NCI-H146 (cell line): ENCODE results near the gene TMPRSS11B.
"Not testable (repeated sequence)": the region's sequence is repeated elsewhere in the genome, so short reads cannot be mapped to it uniquely, and the experiment has no call there.

Source experiments
- DNase-seq: peaks from one replicate; lab custom pipeline; 2025; lab: John Stamatoyannopoulos, UW

Gene TMPRSS11B

DNA sequence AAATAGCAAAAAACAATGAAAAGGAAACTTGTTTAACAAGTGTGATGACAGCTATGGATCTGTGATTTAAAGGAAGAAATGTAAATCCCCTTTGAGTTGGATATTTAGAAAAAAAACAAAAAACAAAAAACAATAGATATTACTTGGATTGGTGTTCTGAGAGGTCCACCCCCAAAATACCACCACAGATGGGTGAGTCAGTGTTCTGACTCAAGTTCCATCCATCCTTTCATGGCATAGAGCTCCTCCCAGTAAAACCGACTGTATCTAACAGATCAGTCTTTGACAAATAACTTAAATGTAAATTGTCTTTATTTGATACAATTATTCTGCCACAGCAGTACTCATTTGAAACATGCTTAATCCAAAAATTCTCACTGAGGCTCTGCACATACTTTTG, 27.4 kb downstream of the TMPRSS11B start:
- DNase-seq: no peak

DNA sequence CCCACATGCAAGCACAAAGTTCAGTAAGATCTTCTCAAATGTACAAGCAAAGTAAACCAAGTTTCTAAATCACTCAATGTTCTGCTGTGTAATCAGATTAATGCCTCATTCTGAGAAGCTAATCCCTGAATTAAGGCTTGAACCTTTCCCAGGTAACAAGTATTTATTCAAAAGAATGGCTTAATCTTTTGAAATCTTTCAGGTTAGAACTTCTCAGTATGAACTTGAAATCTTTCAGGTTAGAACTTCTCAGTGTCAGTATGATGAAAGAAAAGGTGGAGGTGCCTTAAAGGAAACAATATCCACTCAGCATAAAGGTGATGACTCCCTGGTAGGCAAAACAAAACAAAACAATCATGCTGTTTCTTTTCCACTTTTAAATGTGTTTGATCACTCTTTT, 29.0 kb downstream of the TMPRSS11B start:
- DNase-seq: no peak

DNA sequence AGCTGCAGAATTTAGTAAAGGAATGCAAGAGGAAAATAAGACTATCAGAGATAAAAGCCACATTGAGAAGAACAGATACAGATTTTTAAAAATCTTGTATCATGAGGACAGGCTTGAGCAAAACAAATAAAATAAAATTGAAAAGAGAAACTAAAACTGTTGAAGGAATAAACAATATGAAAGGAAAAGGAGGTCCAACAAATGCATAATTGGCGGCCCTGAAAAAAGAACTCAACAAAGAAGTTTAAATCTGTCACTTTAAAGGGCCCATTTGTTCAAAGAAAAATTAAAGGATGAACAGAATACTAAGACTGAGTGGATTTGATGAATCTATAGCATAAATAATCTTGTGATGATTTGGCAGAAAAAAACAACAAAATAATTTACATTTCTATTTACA, 36.5 kb downstream of the TMPRSS11B start:
- no peak for DNase-seq

DNA sequence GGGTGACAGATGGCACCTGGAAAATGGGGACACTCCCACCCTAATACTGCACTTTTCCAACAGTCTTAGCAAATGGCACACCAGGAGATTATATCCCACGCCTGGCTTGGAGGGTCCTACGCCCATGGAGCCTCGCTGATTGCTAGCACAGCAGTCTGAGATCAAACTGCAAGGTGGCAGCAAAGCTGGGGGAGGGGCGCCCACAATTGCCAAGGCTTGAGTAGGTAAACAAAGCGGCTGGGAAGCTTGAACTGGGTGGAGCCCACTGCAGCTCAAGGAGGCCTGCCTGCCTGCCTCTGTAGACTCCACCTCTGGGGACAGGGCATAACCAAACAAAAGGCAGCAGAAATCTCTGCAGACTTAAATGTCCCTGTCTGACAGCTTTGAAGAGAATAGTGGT, 51.2 kb downstream of the TMPRSS11B start:
- DNase-seq: not testable (repeated sequence)

DNA sequence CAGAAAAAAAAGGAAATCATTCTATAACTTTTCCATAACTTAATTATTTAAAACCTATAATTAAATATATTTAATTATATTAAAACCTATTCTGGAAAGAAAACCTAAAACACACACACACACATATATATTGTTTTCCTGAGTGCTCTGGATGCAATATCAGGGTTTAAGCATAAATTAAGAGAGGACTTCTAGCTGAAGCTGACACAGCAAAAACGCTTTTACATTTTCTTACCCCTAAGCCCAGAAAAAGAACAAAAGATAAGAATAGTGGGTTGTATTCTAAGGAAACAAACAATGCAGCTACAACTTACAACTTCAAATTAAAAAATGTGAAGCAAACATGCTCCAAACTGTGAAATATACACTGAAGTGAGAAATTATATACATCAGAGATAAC, 52.3 kb downstream of the TMPRSS11B start:
- DNase-seq: no peak

DNA sequence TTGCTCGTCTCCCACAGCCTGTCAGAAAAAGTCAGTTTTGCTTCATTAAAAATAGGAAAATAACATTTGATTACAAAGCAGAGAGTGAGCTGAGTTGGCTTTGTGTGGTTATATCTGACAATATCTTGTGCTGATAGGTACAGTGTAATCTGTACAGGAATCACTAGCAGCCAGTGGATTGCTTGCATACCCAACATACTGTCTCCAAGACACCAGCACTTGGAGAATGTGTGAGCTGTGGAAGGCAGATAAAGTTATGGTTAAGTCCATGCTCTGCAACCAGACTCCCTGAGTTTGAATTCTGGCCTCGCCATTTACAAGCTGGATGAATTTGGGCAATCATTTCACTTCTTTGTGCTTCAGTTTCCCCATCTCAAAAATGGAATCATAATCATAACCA, 58.3 kb downstream of the TMPRSS11B start:
- DNase-seq: no peak

DNA sequence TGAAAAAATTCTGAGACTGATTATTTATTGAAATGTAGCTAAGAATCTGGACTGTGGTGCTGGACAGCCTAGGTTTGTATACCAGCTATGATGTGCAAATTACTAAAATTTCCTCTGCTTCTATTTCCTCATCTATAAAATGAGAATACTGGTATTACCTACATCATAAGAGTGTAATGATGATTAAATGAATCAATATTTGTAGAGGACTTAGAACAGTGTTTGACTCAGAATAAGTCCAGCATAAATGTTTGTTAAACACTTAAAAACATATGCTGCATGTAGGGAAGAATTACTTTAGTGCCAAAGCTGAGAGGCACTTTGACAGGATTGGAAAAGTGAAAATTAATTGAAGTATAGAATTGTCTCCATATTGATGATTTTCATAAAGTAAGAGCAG, 60.6 kb downstream of the TMPRSS11B start:
- DNase-seq: no peak

DNA sequence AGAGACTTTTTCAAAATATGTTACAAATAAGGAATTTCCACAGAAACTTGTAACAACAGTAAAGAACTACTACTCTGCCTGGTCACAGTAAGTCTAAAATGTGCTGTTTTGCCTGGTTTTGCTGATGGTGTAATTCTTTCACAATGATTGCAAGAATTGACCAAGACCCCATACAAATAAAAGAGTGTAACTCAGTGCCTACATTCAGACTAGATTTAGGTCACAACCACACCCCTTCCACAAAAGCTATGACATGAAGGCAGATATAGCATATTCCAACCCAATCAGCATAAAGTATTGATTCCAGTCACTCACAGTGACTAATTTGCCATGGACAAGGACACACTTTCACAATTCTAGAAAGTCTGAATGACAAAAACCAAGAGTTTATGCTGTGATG, 62.1 kb downstream of the TMPRSS11B start:
- no peak for DNase-seq

DNA sequence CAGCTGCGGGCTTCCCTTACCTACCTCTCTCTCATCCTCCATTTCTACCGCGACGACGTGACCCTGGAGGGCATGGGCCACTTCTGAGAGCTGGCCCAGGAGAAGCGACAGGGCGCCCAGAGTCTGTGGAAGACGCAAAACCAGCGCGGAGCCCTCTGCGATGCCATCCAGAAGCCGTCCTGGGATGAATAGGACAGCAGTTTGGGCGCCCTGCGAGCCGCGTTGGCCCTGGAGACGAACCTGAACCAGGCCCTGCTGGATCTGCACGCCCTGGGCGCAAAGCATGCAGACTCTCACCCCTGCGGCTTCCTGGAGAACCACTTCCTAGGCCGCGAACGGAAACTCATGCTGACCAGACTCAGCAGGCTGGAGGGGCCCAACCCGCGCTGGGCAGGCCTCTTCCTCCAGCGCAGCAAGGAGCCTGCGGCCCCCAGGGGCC, 63.1 kb downstream of the TMPRSS11B start:
- DNase-seq: no peak

DNA sequence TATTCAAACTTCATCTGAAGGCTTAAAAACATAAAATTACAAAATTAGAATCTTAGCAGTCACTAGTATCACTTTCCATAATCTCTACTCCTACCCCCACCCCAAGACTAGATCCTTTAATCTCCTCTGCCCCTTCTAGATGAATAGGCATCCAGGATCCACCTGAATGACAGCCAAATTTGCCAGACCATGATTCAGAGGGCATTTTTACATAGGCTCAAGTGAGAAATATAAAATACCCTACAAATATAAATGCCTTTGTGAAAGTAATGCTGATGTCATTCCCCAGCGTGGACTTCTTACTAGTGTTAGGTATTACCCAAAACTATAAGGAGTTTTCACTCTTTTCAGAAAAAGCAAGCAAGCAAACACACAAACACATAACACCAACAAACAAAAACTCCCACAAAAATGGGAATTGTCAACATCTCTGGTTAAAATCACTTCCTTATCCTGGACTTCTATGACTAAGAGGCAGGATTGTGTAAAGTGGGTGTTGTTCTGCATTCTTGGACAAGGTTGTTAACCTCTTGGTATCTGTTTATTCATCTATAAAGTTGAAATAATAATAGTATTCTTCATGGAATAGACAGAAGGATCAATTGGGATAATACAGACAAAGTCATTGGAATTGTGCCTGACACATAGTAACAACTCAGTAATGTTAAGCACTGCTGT, 64.5 kb downstream of the TMPRSS11B start:
- DNase-seq: no peak

DNA sequence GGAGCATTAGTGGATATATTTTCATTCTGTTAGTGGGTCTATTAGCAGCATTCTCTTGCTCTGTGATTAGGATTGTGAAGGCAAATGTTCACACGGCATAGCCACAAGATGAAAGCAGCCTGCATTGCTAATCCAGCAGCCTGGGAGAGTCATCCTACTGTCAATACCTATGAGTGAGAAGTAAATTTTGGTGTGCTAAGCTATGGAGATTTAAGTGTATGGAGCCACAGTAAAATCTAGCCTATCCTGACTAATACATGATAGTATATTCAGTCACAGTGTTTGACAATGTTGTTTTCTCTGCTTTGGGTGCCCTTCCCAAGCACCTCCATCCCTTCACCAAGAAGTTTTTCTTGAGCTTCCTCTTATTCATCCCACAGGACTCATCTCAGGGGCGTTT, 68.6 kb downstream of the TMPRSS11B start:
- no peak for DNase-seq
